K562 (cell line): Measurements from ENCODE around the gene C3AR1. TPM values are rescaled to one million over a fixed set of nuclear protein-coding genes. Genes with fewer than 3 reads are reported as not detected.

ENCODE experiments used
- MBD1 ChIP-seq: fragments of 250-450 bp; sonication (Bioruptor Pico); IDR thresholded peaks from 2 replicates; pipeline ENCODE4 v1.8.0; 2022; ENCODE audit warnings: inconsistent platforms
- PHF8 ChIP-seq: fragments of 200-600 bp; sonication (generic); IDR thresholded peaks from 2 replicates; pipeline ENCODE4 v1.6.1; 2012; ENCODE audit warnings: mixed run types, mild to moderate bottlenecking, inconsistent platforms, low read length, moderate library complexity, borderline replicate concordance
- RBFOX2 ChIP-seq: fragments of 200-400 bp; formaldehyde crosslinking; IDR thresholded peaks from 2 replicates; pipeline ENCODE4 v1.6.1; 2017; ENCODE audit warnings: low read depth, mild to moderate bottlenecking, low read length, moderate library complexity
- TEAD2 ChIP-seq: fragments of 450-650 bp; IDR thresholded peaks from 2 replicates; pipeline ENCODE4 v1.6.1; 2016; ENCODE audit warnings: missing genetic modification characterization, control low read depth, missing compliant biosample characterization
- VEZF1 ChIP-seq: fragments of 200-800 bp; sonication (Bioruptor generic); IDR thresholded peaks from 2 replicates; pipeline ENCODE4 v1.6.1; 2017; ENCODE audit warnings: missing genetic modification characterization, missing compliant biosample characterization
- ZFX ChIP-seq: sonication (generic); formaldehyde crosslinking; IDR thresholded peaks from 2 replicates; pipeline ENCODE4 v1.8.0; 2022; ENCODE audit warnings: mild to moderate bottlenecking, missing genetic modification reagents, moderate library complexity
- polyA plus RNA-seq, 8 experiments: library from polyadenylated mRNA; depleted of rRNA in 4 of 8; stranded (reverse) in 5 of 8; unstranded in 3 of 8; fragments of >200 nt; fragmentation: Nextera tagmentation in 2 of 8; fragmentation: Illumina TruSeq in 1 of 8; extraction: Ambion mirVana in 2 of 8; extraction: Trizol in 1 of 8; gene quantifications; 2 replicates each; pipeline versions ENCODE4 v1.2.1 to v1.2.3, GENCODE V29; 2011 to 2014; ENCODE audit warnings: inconsistent platforms in 1 of 8, missing spikeins in 1 of 8
- total RNA-seq, 7 experiments: library from RNA; depleted of rRNA in 6 of 7; stranded (reverse); fragments of >200 nt in 6 of 7; fragmentation: Illumina TruSeq in 2 of 7; extraction: Trizol in 2 of 7; gene quantifications; 2 replicates each; pipeline versions ENCODE4 v1.2.1 to v1.2.3, GENCODE V29; 2011 to 2021; ENCODE audit warnings: low replicate concordance in 1 of 7

C3AR1 gene
- total and polyA plus RNA-seq, 9 of the 15 experiments (the other 6 are each of a cell fraction or from before 2014, with no cell fraction given) = 2.2 to 12.9 (median 5.3) TPM

GRCh38 chr12:8032242-8033152, 33.7 kb downstream of the C3AR1 start, which contains the start of gene FOXJ2 (continued):
- peak; percentile 84; the same call in 1 of the 2 replicates for TF ChIP-seq PHF8
- TF ChIP-seq ZFX (CRISPR knock-in tag) = peak; percentile 92
- TF ChIP-seq MBD1 (CRISPR knock-in tag) = no peak
- TF ChIP-seq VEZF1 (CRISPR knock-in tag) = peak; percentile 77
- TF ChIP-seq TEAD2 (tag) = no peak
- peak; percentile 84 for TF ChIP-seq RBFOX2
